Activated naive CD8-positive, alpha-beta T cell (primary cell): ENCODE data around the gene KLHL34.

Source experiments
- H3K27ac Mint-ChIP-seq: one replicate; pipeline ENCODE4 v1.8.0; 2021; ENCODE audit warnings: mixed read lengths
- H3K27me3 Mint-ChIP-seq: one replicate; pipeline ENCODE4 v1.8.0; 2021; ENCODE audit warnings: mixed read lengths
- H3K36me3 Mint-ChIP-seq: one replicate; pipeline ENCODE4 v1.8.0; 2021; ENCODE audit warnings: mixed read lengths
- H3K4me1 Mint-ChIP-seq: one replicate; pipeline ENCODE4 v1.8.0; 2021; ENCODE audit warnings: low read depth, mixed read lengths
- H3K4me3 Mint-ChIP-seq: one replicate; pipeline ENCODE4 v1.8.0; 2021; ENCODE audit warnings: mild to moderate bottlenecking, mixed read lengths
- H3K9me3 Mint-ChIP-seq: one replicate; pipeline ENCODE4 v1.8.0; 2021; ENCODE audit warnings: low read depth, mixed read lengths

The KLHL34 gene

GRCh38 chrX:21612154-21612553 lies 46.0 kb downstream of the KLHL34 start:
- Mint-ChIP-seq H3K9me3 (no peaks in the 10 kb centered on the region), H3K4me3 (no peak overlapping the region), H3K27ac (no peak overlapping the region), H3K36me3 (peaks cover 8% of the 10 kb centered on the region), H3K27me3 (no peaks in the 10 kb centered on the region), H3K4me1 (no peaks in the 10 kb centered on the region)

DNA sequence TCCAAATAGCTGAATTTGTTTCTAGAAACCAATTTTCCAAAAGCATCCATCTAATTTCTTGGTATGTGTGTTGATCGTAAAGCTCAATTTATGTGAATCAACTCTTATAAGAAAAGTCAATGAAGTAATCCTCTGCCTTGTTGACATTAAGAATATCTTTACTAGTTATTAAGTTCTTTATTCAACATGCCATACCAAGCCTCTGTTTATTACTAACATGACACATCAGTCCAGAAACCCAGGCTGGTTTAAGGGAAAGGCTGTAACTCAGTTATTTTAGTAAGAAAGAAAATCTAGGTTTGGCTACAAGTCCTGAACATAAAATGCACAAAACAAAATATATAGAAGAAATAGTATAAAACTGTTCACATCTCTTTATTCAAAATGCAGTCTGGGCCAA lies 48.0 kb downstream of the KLHL34 start:
- H3K27ac Mint-ChIP-seq = no peak overlapping the region
- no peaks in the 10 kb centered on the region for H3K27me3 Mint-ChIP-seq
- H3K36me3 Mint-ChIP-seq = peaks cover 7% of the 10 kb centered on the region

DNA sequence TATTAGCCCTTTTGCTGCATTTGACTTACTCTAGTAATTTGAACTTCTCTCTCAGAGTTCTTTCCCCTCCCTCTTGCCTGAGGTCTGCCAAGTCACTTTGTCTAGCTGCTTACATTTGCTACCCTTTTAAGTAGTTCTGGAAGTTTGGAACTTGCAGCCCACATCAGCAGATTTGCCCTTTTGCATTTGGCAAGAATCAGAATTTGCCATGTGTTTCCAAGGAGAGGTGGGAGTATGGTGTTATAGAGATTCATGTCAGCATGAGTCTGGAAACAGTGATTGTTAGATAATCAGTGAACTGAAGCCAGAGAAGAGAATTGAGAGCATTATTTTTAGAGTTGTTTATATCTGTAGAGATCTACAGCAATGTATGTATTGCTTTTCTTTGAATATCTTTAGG lies 52.1 kb downstream of the KLHL34 start:
- H3K36me3 Mint-ChIP-seq = peaks cover 7% of the 10 kb centered on the region
- no peak overlapping the region for H3K27ac Mint-ChIP-seq
- H3K27me3 Mint-ChIP-seq = no peaks in the 10 kb centered on the region
- no peaks in the 10 kb centered on the region for H3K9me3 Mint-ChIP-seq
- H3K4me1 Mint-ChIP-seq = no peaks in the 10 kb centered on the region
- no peak overlapping the region for H3K4me3 Mint-ChIP-seq

More for the DNA sequence above, 48.0 kb downstream of the KLHL34 start:
- no peak overlapping the region for H3K4me3 Mint-ChIP-seq
- H3K9me3 Mint-ChIP-seq = no peaks in the 10 kb centered on the region
- no peaks in the 10 kb centered on the region for H3K4me1 Mint-ChIP-seq
